SIG-M5 (cell line): ENCODE results near the gene STUM.

Experiments used
- DNase-seq: peaks from one replicate; lab custom pipeline; 2025; lab: John Stamatoyannopoulos, UW

The STUM gene

GRCh38 chr1:226654046-226654667 lies 105.6 kb downstream of the STUM start:
- DNase-seq = no peak

DNA sequence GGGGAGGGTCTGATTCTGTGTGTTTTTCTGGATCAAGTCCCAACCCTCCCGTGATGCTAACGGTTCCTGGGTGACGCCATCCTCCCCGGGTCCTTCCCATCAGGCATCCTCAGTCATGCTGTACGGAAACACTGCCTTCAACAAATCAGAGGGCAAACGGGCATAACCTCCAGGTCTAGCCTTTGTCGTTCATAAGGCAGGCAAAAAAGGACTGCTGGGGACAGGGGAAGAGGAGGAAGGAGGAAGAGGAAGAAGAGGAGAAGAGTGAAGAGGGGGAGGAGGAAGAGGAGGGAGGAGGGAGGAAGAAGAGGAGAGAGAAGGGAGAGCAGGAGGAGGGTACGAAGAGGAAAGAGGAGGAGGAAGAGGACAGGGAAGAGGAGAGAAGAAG lies 106.1 kb downstream of the STUM start:
- no peak for DNase-seq

DNA sequence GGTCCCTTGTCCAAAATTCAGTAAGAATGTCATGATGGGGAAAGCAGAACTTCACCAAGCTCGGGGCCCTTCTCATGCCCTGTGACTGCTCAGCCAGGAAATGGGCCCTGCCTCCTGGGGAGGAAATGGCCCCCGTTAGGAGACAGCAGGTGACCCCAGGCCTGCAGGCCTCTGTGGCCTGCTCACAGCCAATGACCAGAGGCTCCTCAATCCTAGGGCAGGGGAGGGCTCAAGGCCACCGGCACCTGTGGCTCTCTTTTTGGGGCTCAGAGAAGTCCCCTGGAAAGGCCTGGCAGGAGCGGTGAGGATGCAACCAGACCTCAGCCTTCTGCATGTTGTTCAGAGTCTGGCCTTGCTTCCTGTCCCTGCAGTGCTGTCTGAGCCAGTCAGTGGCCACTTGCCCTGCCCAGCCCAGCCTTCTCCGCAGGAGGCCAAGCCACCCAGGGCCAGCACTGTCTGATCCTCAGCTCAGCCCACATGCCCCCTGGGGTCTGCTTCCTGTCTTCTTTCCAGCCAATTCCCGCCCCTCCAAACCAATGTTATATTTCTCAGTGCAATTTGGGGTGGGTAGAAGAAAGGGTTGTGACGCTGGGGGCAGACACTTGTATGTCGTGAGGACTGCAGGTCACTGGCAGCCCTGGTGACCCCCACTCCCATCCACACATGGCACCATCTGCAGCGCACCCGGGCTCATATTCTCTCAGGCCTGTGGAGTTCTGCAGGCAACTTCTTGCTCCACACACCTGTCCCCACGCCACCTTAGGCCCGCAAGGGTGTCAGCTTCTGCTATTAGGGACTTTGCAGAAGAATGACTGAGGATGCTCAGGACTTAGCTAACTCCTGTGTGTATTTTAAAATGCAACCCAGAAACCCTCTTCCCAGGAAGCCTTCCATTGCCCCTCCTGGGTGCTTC lies 106.9 kb downstream of the STUM start:
- DNase-seq = no peak

DNA sequence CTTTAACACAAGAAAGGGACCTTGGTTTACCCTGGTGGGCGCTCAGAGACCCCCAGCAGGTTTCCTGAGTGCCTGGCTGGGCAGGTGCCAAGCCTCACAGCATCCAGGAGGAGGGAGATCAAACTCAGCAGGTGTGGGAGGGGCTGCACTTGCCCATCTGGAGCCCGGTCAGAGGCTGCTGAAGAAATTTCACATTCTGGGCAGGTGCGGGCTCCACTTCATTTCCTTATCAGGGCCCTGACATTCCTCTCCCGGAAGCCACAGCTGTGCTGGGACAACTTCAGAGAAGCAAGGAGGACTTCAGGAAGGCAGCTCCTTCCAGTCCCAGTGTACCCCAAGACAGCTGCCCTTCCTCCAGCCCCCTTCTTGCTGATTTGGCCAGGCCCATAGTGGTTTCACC lies 107.6 kb downstream of the STUM start:
- no peak for DNase-seq

- DNase-seq = no peak
Measured at GRCh38 chr1:226656601-226657277, 108.2 kb downstream of the STUM start.

GRCh38 chr1:226657895-226658545 lies 109.5 kb downstream of the STUM start:
- no peak for DNase-seq

DNA sequence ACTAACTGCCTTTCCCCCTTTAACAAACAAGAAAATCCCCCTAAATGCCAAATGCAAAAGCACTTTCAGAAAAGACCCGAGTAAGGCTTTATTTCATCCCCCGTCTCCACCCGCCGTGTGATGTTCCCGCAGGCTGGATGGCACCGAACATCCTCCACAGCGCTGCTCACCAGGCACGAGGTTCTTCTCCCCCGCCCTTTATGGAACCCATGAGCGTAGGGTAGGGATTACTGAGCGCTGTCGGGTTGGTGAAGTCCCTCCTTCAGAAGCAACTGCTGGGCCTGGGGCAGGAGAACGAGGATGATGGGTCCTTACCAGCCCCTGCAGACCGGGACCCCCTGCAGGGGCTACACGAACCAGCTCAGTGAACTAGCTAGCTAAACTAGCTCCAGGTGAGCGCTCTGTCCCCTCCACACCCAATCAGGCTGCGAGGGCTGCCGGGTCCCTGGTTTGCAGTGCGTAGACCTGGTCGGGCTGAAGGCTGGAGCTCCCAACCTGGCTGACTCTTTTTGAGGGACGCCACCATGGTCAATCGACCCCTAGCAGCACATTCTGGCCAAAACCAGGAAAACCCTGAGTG lies 110.1 kb downstream of the STUM start:
- DNase-seq = no peak
